ENCODE results near the gene AGTRAP. TPM values are rescaled to one million over a fixed set of nuclear protein-coding genes. Genes with fewer than 3 reads are reported as not detected.

The AGTRAP gene
- total and polyA plus RNA-seq, 9 of the 15 experiments (the other 6 are each of a cell fraction or from before 2014, with no cell fraction given) = 26.8 to 105 (median 57.5) TPM

- TF ChIP-seq FOXJ3 (CRISPR knock-in tag; IDR thresholded peaks at IDR 0.05) (no peak), POLR2B (IDR thresholded peaks at IDR 0.05; ENCODE audit: low read depth, partially characterized antibody) (peak; percentile 17), RBBP5 (IDR thresholded peaks at IDR 0.05; ENCODE audit: borderline replicate concordance, insufficient read depth, low read length, poor library complexity, severe bottlenecking) (no peak), FIP1L1 (IDR thresholded peaks at IDR 0.05; ENCODE audit: low read depth, low read length, poor library complexity, severe bottlenecking) (no peak), GABPB1 (CRISPR knock-in tag; IDR thresholded peaks at IDR 0.05) (peak; percentile 18; the same call in 1 of the 2 replicates), TEAD2 (tag; IDR thresholded peaks at IDR 0.05) (no peak), POLR2AphosphoS2 (IDR thresholded peaks at IDR 0.05; ENCODE audit: low read length) (no peak; the same call in 1 of the 2 replicates), TFAP4 (CRISPR knock-in tag; IDR thresholded peaks at IDR 0.05; ENCODE audit: borderline replicate concordance) (0 out of 2 replicates have a peak, but pooled peaks have one; percentile 3), FOXA3 (CRISPR knock-in tag; conservative IDR thresholded peaks at IDR 0.05 in 1 of 2, IDR thresholded peaks at IDR 0.05 in 1 of 2) (0 out of 4 replicates have a peak, but pooled peaks of 1 of the 2 experiments have one; percentile 46)
- TF ChIP-seq, protein P1, sequence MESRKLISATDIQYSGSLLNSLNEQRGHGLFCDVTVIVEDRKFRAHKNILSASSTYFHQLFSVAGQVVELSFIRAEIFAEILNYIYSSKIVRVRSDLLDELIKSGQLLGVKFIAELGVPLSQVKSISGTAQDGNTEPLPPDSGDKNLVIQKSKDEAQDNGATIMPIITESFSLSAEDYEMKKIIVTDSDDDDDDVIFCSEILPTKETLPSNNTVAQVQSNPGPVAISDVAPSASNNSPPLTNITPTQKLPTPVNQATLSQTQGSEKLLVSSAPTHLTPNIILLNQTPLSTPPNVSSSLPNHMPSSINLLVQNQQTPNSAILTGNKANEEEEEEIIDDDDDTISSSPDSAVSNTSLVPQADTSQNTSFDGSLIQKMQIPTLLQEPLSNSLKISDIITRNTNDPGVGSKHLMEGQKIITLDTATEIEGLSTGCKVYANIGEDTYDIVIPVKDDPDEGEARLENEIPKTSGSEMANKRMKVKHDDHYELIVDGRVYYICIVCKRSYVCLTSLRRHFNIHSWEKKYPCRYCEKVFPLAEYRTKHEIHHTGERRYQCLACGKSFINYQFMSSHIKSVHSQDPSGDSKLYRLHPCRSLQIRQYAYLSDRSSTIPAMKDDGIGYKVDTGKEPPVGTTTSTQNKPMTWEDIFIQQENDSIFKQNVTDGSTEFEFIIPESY (CRISPR knock-in tag; IDR thresholded peaks at IDR 0.05) = peak; percentile 84; the same call in 1 of the 2 replicates
These were observed 56.2 kb downstream of the AGTRAP start (continued) for GRCh38 chr1:11792106-11792505.
